PC-9 (cell line): ENCODE results near the gene TULP4. TPM values are rescaled to one million over a fixed set of nuclear protein-coding genes. Genes with fewer than 3 reads are reported as not detected.

Experiments used
- BruUV-seq: library from RNA; stranded (reverse); fragments of 400-500 nt; replicated peaks from 2 replicates; lab custom pipeline; 2021; lab: Mats Ljungman, UMichigan
- CTCF ChIA-PET: fragments of 300-600 bp; sonication (Branson Sonifier 250); formaldehyde crosslinking; loops from one replicate; lab custom pipeline; 2022; ENCODE audit warnings: antibody characterized with exemption; lab: Charles Lee
- POLR2A ChIA-PET: fragments of 300-600 bp; sonication (Branson Sonifier 250); formaldehyde crosslinking; loops from one replicate; lab custom pipeline; 2022; ENCODE audit warnings: antibody characterized with exemption; ENCODE audit not compliant: unreplicated experiment; lab: Charles Lee
- DNase-seq, 2 experiments: peaks; one replicate each; pipeline versions ENCODE4 v3.0.0 to v3.0.0-alpha.2; 2015 to 2022; ENCODE audit warnings: mixed read lengths in 1 of 2
- H2AFZ ChIP-seq: fragments of 200-600 bp; sonication (generic); 2 replicates; pipeline ENCODE4 v1.8.1; 2017; ENCODE audit warnings: antibody characterized with exemption
- H3F3A ChIP-seq: fragments of 200-600 bp; sonication (generic); 2 replicates; pipeline ENCODE4 v1.8.1; 2017; ENCODE audit warnings: antibody characterized with exemption, mild to moderate bottlenecking, low read depth; ENCODE audit not compliant: insufficient read depth
- H3K27ac ChIP-seq: fragments of 200-600 bp; sonication (generic); 2 replicates; pipeline ENCODE4 v1.6.1; 2016; ENCODE audit warnings: mixed run types
- H3K27me3 ChIP-seq: fragments of 200-600 bp; sonication (generic); 2 replicates; pipeline ENCODE4 v1.6.1; 2016; ENCODE audit warnings: low read depth, mixed run types; ENCODE audit not compliant: insufficient read depth
- H3K36me3 ChIP-seq: fragments of 200-600 bp; sonication (generic); 2 replicates; pipeline ENCODE4 v1.6.1; 2016; ENCODE audit warnings: low read depth, mixed run types
- H3K4me1 ChIP-seq: fragments of 200-600 bp; sonication (generic); replicated peaks from 2 replicates; pipeline ENCODE4 v1.6.1; 2016; ENCODE audit warnings: mixed run types; ENCODE audit not compliant: insufficient read depth
- H3K4me2 ChIP-seq: fragments of 200-600 bp; sonication (generic); 2 replicates; pipeline ENCODE4 v1.6.1; 2017; ENCODE audit warnings: mixed run types
- H3K4me3 ChIP-seq: fragments of 200-600 bp; sonication (generic); 2 replicates; pipeline ENCODE4 v1.6.1; 2016; ENCODE audit warnings: mixed run types
- H3K79me2 ChIP-seq: fragments of 200-600 bp; sonication (generic); 2 replicates; pipeline ENCODE4 v1.6.1; 2017; ENCODE audit warnings: low read depth, mixed run types
- H3K9me2 ChIP-seq: fragments of 200-600 bp; sonication (generic); 2 replicates; pipeline ENCODE4 v1.8.1; 2017; ENCODE audit warnings: mild to moderate bottlenecking; ENCODE audit not compliant: insufficient read depth
- H3K9me3 ChIP-seq: fragments of 200-600 bp; sonication (generic); 2 replicates; pipeline ENCODE4 v1.8.1; 2016; ENCODE audit warnings: low read depth; ENCODE audit not compliant: insufficient read depth
- H4K20me1 ChIP-seq: fragments of 200-600 bp; sonication (generic); 2 replicates; pipeline ENCODE4 v1.8.1; 2017; ENCODE audit not compliant: insufficient read depth
- CTCF ChIP-seq: fragments of 200-600 bp; sonication (generic); conservative IDR thresholded peaks from 2 replicates; pipeline ENCODE4 v1.6.1; 2017; ENCODE audit warnings: mixed run types, antibody characterized with exemption, mild to moderate bottlenecking, moderate library complexity
- EZH2 ChIP-seq: fragments of 200-600 bp; sonication (generic); IDR thresholded peaks from 2 replicates; pipeline ENCODE4 v1.8.0; 2017; ENCODE audit warnings: antibody characterized with exemption, low read depth
- intact Hi-C: fragments of 100-400 bp; cut with micrococcal nuclease; formaldehyde crosslinking; loops from one replicate; pipeline ENCODE4 v1.10.0; 2022; ENCODE audit not compliant: unreplicated experiment
- total RNA-seq: library from RNA; stranded (reverse); gene quantifications from 2 replicates; pipeline ENCODE4 v1.2.3, GENCODE V29; 2021

TULP4 gene
- total RNA-seq, 1 experiment from 2014 or later: 34.0 TPM

- peaks cover 5% of the 10 kb centered on the region; the same call in 1 of the 2 replicates for H3K36me3 ChIP-seq
- H3K27ac ChIP-seq: no peak overlapping the region
- H3F3A ChIP-seq: peaks cover 4% of the 10 kb centered on the region
- H3K4me1 ChIP-seq: peaks cover 8% of the 10 kb centered on the region
- no peaks in the 10 kb centered on the region for H3K9me2 ChIP-seq
- no peak overlapping the region for H2AFZ ChIP-seq
- DNase-seq: no peak
- no peaks in the 10 kb centered on the region for H3K79me2 ChIP-seq
- no peaks in the 10 kb centered on the region for H4K20me1 ChIP-seq
- intact Hi-C loops: no loop called here
- POLR2A ChIA-PET: interaction anchor here (0.6 kb wide), 1 partner anchor 668 kb away, joined by 3 read pairs; no protein-coding TSS in a partner anchor
- no peak overlapping the region for H3K4me3 ChIP-seq
- H3K9me3 ChIP-seq: no peaks in the 10 kb centered on the region
- CTCF ChIA-PET: interaction anchor here (0.7 kb wide), 1 partner anchor 34 kb away, joined by 10 read pairs; no protein-coding TSS in a partner anchor
- H3K4me2 ChIP-seq: no peak overlapping the region
- no TSS peak for BruUV-seq
- no peaks in the 10 kb centered on the region for H3K27me3 ChIP-seq
- no peak for TF ChIP-seq EZH2
- TF ChIP-seq CTCF: no peak
These were observed 105.5 kb downstream of the TULP4 start for GRCh38 chr6:158417760-158418098.

DNA sequence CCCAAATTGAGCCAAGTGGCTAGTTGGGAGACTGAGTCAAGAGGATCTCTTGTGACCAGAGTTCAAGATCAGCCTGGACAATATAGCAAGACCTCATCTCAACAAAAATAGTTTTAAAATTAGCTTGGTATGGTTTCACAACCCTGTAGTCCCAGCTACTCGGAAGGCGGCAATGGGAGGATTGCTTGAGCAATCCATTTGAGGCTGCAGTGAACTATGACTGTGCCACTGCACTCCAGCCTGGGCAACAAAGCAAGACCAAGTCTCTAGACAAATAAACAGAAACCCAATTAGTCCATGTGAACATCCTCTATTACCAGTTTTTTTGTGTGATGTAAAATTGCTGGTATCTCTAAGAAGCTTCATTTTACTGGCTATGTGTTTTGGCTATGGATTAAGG, 106.2 kb downstream of the TULP4 start:
- Histone ChIP-seq H3K4me1 (peaks cover 8% of the 10 kb centered on the region), H3K27ac (no peak overlapping the region), H3F3A (peaks cover 4% of the 10 kb centered on the region), H3K36me3 (peaks cover 5% of the 10 kb centered on the region; the same call in 1 of the 2 replicates), H3K9me2 (no peaks in the 10 kb centered on the region), H2AFZ (no peak overlapping the region), H3K4me3 (no peak overlapping the region), H3K4me2 (no peak overlapping the region), H3K27me3 (no peaks in the 10 kb centered on the region), H4K20me1 (no peaks in the 10 kb centered on the region), H3K79me2 (no peaks in the 10 kb centered on the region), H3K9me3 (no peaks in the 10 kb centered on the region)
- no peak for DNase-seq
- ChIA-PET POLR2A (no interaction called here), CTCF (interaction anchor here (0.6 kb wide), 1 partner anchor 16 kb away, joined by 3 read pairs; no protein-coding TSS in a partner anchor)
- intact Hi-C loops: no loop called here
- no TSS peak for BruUV-seq
- TF ChIP-seq EZH2 (no peak), CTCF (no peak)

- POLR2A ChIA-PET: no interaction called here
- Histone ChIP-seq H3K79me2 (no peaks in the 10 kb centered on the region), H3K27me3 (no peaks in the 10 kb centered on the region), H4K20me1 (no peaks in the 10 kb centered on the region), H3K27ac (no peak overlapping the region), H3F3A (peaks cover 4% of the 10 kb centered on the region), H3K4me2 (no peak overlapping the region), H3K9me2 (no peaks in the 10 kb centered on the region), H3K36me3 (peaks cover 5% of the 10 kb centered on the region; the same call in 1 of the 2 replicates), H3K9me3 (no peaks in the 10 kb centered on the region), H3K4me1 (peaks cover 8% of the 10 kb centered on the region), H3K4me3 (no peak overlapping the region), H2AFZ (no peak overlapping the region)
- no peak for TF ChIP-seq EZH2
- TF ChIP-seq CTCF: no peak
- CTCF ChIA-PET: no interaction called here
- DNase-seq: no peak
- intact Hi-C loops: no loop called here
- no TSS peak for BruUV-seq
These were observed 107.2 kb downstream of the TULP4 start for GRCh38 chr6:158419339-158419909.
